GM20000 (cell line): ENCODE data around the gene FBXL22.

Experiments used
- DNase-seq: peaks from one replicate; pipeline ENCODE4 v3.0.0; 2012; ENCODE audit warnings: low spot score
- CTCF ChIP-seq: IDR thresholded peaks from 2 replicates; pipeline ENCODE4 v1.5.1; 2012; ENCODE audit warnings: mild to moderate bottlenecking, control low read depth; ENCODE audit errors: extremely low read depth, missing control alignments

Gene FBXL22

GRCh38 chr15:63559753-63560152, 37.4 kb upstream of the FBXL22 start:
- TF ChIP-seq CTCF = no peak
- no peak for DNase-seq

GRCh38 chr15:63560741-63561448, 36.3 kb upstream of the FBXL22 start:
- TF ChIP-seq CTCF = no peak
- DNase-seq = peak; percentile 43

GRCh38 chr15:63564093-63564492, 33.1 kb upstream of the FBXL22 start:
- no peak for TF ChIP-seq CTCF
- DNase-seq = no peak

GRCh38 chr15:63565536-63566186, 31.5 kb upstream of the FBXL22 start:
- DNase-seq = no peak
- no peak for TF ChIP-seq CTCF

- no peak for DNase-seq
- no peak for TF ChIP-seq CTCF
Observed at GRCh38 chr15:63572749-63573464, 24.3 kb upstream of the FBXL22 start.

- no peak for DNase-seq
- TF ChIP-seq CTCF = no peak
Observed at GRCh38 chr15:63573533-63573932, 23.7 kb upstream of the FBXL22 start.

- no peak for TF ChIP-seq CTCF
- no peak for DNase-seq
Observed at GRCh38 chr15:63575312-63575711, 21.9 kb upstream of the FBXL22 start.
